ENCODE data around the gene SGO2. TPM values are rescaled to one million over a fixed set of nuclear protein-coding genes. Genes with fewer than 3 reads are reported as not detected.

The SGO2 gene
- total and polyA plus RNA-seq, 4 experiments from 2014 or later: 1.7 to 4.8 (median 3.4) TPM

DNA sequence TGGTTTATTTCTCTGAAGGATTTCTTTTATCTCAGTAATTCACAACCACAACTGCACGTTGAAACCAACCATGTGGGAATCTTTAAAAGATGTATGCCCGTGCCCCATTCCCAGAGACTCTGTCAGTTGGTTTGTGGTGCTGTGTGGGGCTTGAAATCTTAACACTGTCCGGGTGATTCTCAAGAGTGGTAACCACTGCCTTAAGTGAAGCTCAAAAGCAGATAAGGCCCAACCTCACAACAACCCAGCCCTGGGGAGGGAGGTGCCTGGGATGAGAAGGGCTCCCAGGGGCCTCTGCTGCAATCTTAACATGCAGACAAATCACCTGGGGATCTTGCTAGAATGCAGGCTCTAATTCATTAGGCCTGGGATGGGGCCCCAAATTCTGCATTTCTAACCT, 73.2 kb downstream of the SGO2 start:
- no peak overlapping the region for H3K27ac Mint-ChIP-seq
- ChIA-PET POLR2A (ENCODE audit: partially characterized antibody) (no interaction called here), CTCF (ENCODE audit: partially characterized antibody) (no interaction called here)
- no peaks in the 10 kb centered on the region for H3K9me3 ChIP-seq (ENCODE audit: control insufficient read depth in 1 of 2, low read length in 2 of 2)
- H3K9me3 Mint-ChIP-seq: peaks cover 0 to 9% (median 0%) of the 10 kb centered on the region in 8 donors
- H3K27ac ChIP-seq (ENCODE audit: low read depth, low read length): no peak overlapping the region
- H3K36me3 Mint-ChIP-seq: no peaks in the 10 kb centered on the region
- H3K4me1 ChIP-seq (ENCODE audit: insufficient read depth, low read length): no peaks in the 10 kb centered on the region
- H3K27me3 ChIP-seq (ENCODE audit: insufficient read depth, low read length): no peaks in the 10 kb centered on the region
- H3K27me3 Mint-ChIP-seq: peaks cover 10 to 21% of the 10 kb centered on the region in 2 donors
- no peaks in the 10 kb centered on the region for H3K36me3 ChIP-seq (ENCODE audit: insufficient read depth, low read length)
- H3K4me3 ChIP-seq (ENCODE audit: low read length in 2 of 2): no peak overlapping the region
- DNase-seq: no peak
- no peak overlapping the region for H3K4me3 Mint-ChIP-seq
- H3K4me1 Mint-ChIP-seq: peaks cover 0 to 2% (median 0%) of the 10 kb centered on the region in 4 donors
- intact Hi-C loops (cut with micrococcal nuclease): no loop called here

DNA sequence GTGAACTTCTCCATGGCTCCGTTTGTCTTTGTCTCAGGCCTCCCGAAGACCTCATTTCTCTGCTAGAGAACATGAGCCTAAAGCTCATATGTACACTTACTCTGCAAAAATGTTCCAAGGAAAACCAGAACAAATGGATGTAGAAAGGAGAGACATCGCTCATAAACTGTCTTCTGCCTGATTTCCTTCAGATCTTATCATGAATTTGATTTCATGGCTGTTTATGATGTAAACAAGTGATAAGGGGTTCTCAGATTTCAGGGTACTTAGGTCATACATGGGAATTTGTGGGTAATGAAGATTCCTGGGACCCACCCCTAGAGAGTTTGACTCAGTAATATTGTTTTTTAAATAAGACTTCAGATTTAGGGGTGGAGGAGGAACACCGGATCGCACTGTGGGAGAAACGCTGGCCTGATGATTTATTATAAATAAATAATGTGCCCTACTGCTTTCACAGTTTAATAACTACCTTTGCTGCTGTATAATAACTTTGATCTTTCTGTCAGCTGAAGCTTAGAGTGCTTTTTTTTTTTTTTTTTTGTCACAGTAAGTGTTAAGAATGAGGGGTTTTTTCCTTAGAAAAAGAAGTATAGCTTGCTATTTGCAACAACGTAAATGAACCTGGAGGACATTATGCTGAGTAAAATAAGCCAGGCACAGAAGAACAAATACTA, 74.7 kb downstream of the SGO2 start:
- no peaks in the 10 kb centered on the region for H3K27me3 ChIP-seq (ENCODE audit: insufficient read depth, low read length)
- intact Hi-C loops (cut with micrococcal nuclease): no loop called here
- CTCF ChIA-PET (ENCODE audit: partially characterized antibody): no interaction called here
- no peak overlapping the region for H3K4me3 ChIP-seq (ENCODE audit: low read length in 2 of 2)
- no peak overlapping the region for H3K27ac ChIP-seq (ENCODE audit: low read depth, low read length)
- POLR2A ChIA-PET (ENCODE audit: partially characterized antibody): no interaction called here
- DNase-seq: no peak
- peaks cover 0 to 2% (median 0%) of the 10 kb centered on the region in 4 donors for H3K4me1 Mint-ChIP-seq
- no peaks in the 10 kb centered on the region for H3K36me3 ChIP-seq (ENCODE audit: insufficient read depth, low read length)
- no peak overlapping the region for H3K4me3 Mint-ChIP-seq
- H3K9me3 ChIP-seq (ENCODE audit: control insufficient read depth in 1 of 2, low read length in 2 of 2): no peaks in the 10 kb centered on the region
- no peak overlapping the region for H3K27ac Mint-ChIP-seq
- no peaks in the 10 kb centered on the region for H3K36me3 Mint-ChIP-seq
- no peaks in the 10 kb centered on the region for H3K4me1 ChIP-seq (ENCODE audit: insufficient read depth, low read length)
- peaks cover 0 to 9% (median 0%) of the 10 kb centered on the region in 8 donors for H3K9me3 Mint-ChIP-seq
- H3K27me3 Mint-ChIP-seq: peaks cover 9 to 20% of the 10 kb centered on the region in 2 donors

DNA sequence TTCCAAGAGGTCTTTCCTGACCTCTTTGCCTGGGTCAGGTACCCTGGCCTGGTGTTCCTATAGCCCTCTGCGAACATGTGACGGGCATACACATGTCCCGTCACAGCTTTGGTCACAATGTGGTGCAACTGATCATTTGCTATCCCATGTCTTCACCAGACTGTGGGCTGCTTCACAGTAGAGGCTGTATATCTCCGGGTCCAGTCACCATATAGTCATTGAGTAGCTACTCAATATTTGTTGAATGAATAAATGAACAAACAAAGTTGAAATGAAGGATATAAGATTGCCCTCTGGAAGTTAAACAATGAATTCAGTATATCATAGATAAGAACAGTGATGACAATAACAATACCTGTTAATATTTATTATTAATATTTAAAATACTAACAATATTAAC, 76.6 kb downstream of the SGO2 start:
- H3K27me3 ChIP-seq (ENCODE audit: insufficient read depth, low read length): no peaks in the 10 kb centered on the region
- Mint-ChIP-seq H3K27me3 (peaks cover 10 to 12% of the 10 kb centered on the region in 2 donors), H3K4me1 (peaks cover 0 to 2% (median 0%) of the 10 kb centered on the region in 4 donors), H3K9me3 (peaks cover 0 to 6% (median 3%) of the 10 kb centered on the region in 8 donors), H3K4me3 (no peak overlapping the region), H3K36me3 (no peaks in the 10 kb centered on the region), H3K27ac (no peak overlapping the region)
- no peak overlapping the region for H3K27ac ChIP-seq (ENCODE audit: low read depth, low read length)
- H3K4me1 ChIP-seq (ENCODE audit: insufficient read depth, low read length): no peaks in the 10 kb centered on the region
- no peak for DNase-seq
- CTCF ChIA-PET (ENCODE audit: partially characterized antibody): no interaction called here
- H3K36me3 ChIP-seq (ENCODE audit: insufficient read depth, low read length): no peaks in the 10 kb centered on the region
- intact Hi-C loops (cut with micrococcal nuclease): no loop called here
- no peaks in the 10 kb centered on the region for H3K9me3 ChIP-seq (ENCODE audit: control insufficient read depth in 1 of 2, low read length in 2 of 2)
- no peak overlapping the region for H3K4me3 ChIP-seq (ENCODE audit: low read length in 2 of 2)
- POLR2A ChIA-PET (ENCODE audit: partially characterized antibody): no interaction called here

DNA sequence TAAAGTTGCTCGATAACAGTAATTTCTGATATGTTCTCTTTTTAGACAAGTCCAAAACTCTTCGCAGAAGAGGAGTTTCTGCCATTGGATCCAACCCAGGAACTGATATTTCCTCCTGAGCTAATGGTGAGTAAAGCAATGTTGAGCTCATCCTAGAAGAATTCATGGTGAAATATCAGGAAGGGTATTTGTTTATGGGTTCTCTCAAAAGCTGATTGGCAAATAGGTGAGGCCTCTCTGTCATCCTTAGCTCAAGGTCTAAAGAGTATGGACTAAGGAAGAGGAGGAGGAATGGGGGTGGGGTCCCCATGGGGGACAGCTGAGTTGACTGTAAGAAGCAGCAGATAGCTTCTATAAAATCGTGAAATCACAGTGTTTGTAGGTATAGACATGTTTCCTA, 78.0 kb downstream of the SGO2 start:
- Mint-ChIP-seq H3K4me1 (peaks cover 0 to 2% (median 0%) of the 10 kb centered on the region in 4 donors), H3K27me3 (peaks cover 9 to 12% of the 10 kb centered on the region in 2 donors), H3K4me3 (no peak overlapping the region), H3K27ac (no peak overlapping the region), H3K9me3 (peaks cover 0 to 8% (median 4%) of the 10 kb centered on the region in 8 donors), H3K36me3 (no peaks in the 10 kb centered on the region)
- ChIA-PET CTCF (ENCODE audit: partially characterized antibody) (no interaction called here), POLR2A (ENCODE audit: partially characterized antibody) (no interaction called here)
- Histone ChIP-seq H3K9me3 (ENCODE audit: control insufficient read depth in 1 of 2, low read length in 2 of 2) (no peaks in the 10 kb centered on the region), H3K4me1 (ENCODE audit: insufficient read depth, low read length) (no peaks in the 10 kb centered on the region), H3K27ac (ENCODE audit: low read depth, low read length) (no peak overlapping the region), H3K27me3 (ENCODE audit: insufficient read depth, low read length) (no peaks in the 10 kb centered on the region), H3K36me3 (ENCODE audit: insufficient read depth, low read length) (no peaks in the 10 kb centered on the region), H3K4me3 (ENCODE audit: low read length in 2 of 2) (no peak overlapping the region)
- DNase-seq: no peak
- intact Hi-C loops (cut with micrococcal nuclease): no loop called here

DNA sequence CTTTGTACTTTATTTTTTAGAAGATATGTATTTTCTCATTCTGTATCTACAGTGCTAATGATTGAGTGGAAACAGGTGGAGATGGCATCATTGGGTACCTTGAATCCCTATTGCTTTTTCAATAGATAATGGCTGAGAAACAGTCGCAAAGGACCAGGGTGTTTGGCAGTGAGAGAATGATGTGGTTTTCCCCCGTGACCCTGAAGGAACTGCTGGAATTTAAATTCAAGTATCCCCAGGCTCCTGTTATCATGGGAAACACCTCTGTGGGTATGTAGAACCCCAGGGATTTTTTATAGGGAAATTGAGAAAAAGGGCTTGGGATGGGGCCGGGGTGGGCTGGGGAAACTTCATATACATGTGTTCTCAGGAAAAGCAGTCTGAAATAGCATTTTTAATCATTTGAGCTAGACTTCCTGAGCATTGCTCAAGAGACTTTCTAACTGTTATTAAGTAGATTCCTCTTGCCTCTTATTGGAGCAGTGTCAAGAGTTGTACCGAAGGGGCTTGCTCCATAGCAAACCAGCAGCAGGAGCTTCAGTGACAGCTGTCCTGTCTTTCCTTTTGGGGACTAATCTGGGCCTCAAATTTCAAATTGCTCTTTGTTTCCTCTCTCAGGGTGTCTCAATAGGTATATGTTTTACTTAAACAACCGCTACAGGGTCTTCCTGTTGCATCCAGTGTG, 78.7 kb downstream of the SGO2 start:
- no peaks in the 10 kb centered on the region for H3K27me3 ChIP-seq (ENCODE audit: insufficient read depth, low read length)
- POLR2A ChIA-PET (ENCODE audit: partially characterized antibody): no interaction called here
- Mint-ChIP-seq H3K27ac (no peak overlapping the region), H3K4me3 (no peak overlapping the region), H3K4me1 (peaks cover 0 to 2% (median 0%) of the 10 kb centered on the region in 4 donors), H3K9me3 (peaks cover 0 to 8% (median 4%) of the 10 kb centered on the region in 8 donors), H3K36me3 (no peaks in the 10 kb centered on the region), H3K27me3 (peaks cover 9 to 12% of the 10 kb centered on the region in 2 donors)
- H3K4me1 ChIP-seq (ENCODE audit: insufficient read depth, low read length): no peaks in the 10 kb centered on the region
- H3K4me3 ChIP-seq (ENCODE audit: low read length in 2 of 2): no peak overlapping the region
- no peak for DNase-seq
- CTCF ChIA-PET (ENCODE audit: partially characterized antibody): no interaction called here
- intact Hi-C loops (cut with micrococcal nuclease): no loop called here
- H3K36me3 ChIP-seq (ENCODE audit: insufficient read depth, low read length): no peaks in the 10 kb centered on the region
- H3K27ac ChIP-seq (ENCODE audit: low read depth, low read length): no peak overlapping the region
- H3K9me3 ChIP-seq (ENCODE audit: control insufficient read depth in 1 of 2, low read length in 2 of 2): no peaks in the 10 kb centered on the region

DNA sequence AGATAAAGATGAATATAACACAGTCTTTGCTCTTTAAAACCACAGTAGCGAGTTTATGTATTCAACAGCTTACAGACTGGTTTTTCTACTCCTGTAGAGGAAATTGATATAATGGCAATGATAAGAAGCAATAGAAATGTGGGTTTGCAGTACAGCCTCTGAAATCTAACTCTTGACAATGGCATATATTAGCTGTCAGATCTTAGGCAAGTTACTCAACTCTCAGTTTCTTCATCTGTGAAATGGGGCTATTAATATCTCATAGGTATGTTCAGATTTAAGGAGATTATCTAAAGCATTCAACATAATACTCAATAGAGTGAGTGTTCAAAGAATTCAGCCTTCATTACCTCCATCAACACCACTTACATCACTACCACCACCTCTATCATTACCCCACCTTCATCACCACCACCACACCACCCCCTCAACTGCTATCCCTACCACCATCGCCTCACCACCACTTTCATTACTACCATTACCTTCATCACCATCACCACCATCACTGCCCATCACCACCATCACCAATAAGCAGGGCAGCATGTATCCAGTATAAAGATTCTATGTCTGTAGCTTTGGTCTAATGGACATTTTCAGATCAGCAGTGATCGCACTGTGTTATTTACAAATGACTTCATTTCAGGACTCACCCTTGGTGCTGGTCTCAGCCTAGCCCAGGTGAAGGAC, 82.5 kb downstream of the SGO2 start:
- CTCF ChIA-PET (ENCODE audit: partially characterized antibody): no interaction called here

DNA sequence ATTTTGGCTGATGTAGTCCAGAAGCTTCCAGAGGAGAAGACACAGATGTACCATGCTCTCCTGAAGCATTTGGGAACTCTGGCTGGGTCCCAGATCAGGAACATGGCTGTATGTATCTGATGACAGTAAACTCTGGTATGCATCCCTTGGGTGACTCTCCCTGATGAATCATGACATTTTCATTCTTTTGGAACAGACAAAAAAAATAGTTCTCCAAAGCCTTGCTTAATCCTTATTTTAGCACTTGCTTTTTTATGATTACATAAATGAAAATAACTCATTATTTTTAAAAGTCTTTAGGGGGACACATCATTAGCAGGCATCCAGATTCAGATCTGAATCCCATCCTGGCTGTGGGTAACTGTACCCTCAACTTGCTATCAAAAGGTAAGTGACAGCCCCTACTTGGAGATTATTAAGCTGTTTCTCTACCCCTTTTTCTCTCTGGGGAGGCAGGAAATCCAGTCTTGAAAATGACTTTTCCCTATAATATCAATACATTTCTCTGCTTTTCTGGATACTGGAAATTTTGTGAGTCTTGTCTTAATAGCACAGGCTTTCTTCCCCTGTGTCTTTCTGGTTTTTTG, 83.1 kb downstream of the SGO2 start:
- Histone ChIP-seq H3K27ac (ENCODE audit: low read depth, low read length) (no peak overlapping the region), H3K4me1 (ENCODE audit: insufficient read depth, low read length) (no peaks in the 10 kb centered on the region), H3K36me3 (ENCODE audit: insufficient read depth, low read length) (no peaks in the 10 kb centered on the region), H3K9me3 (ENCODE audit: control insufficient read depth in 1 of 2, low read length in 2 of 2) (no peaks in the 10 kb centered on the region), H3K4me3 (ENCODE audit: low read length in 2 of 2) (no peak overlapping the region), H3K27me3 (ENCODE audit: insufficient read depth, low read length) (no peaks in the 10 kb centered on the region)
- H3K27ac Mint-ChIP-seq: no peak overlapping the region
- H3K4me1 Mint-ChIP-seq: no peaks in the 10 kb centered on the region
- no peak for DNase-seq
- ChIA-PET CTCF (ENCODE audit: partially characterized antibody) (no interaction called here), POLR2A (ENCODE audit: partially characterized antibody) (no interaction called here)
- peaks cover 0 to 8% (median 4%) of the 10 kb centered on the region in 8 donors for H3K9me3 Mint-ChIP-seq
- no peak overlapping the region for H3K4me3 Mint-ChIP-seq
- H3K36me3 Mint-ChIP-seq: no peaks in the 10 kb centered on the region
- peaks cover 7 to 12% of the 10 kb centered on the region in 2 donors for H3K27me3 Mint-ChIP-seq
- intact Hi-C loops (cut with micrococcal nuclease): no loop called here

More for the DNA sequence above, 82.5 kb downstream of the SGO2 start:
- peaks cover 0 to 8% (median 4%) of the 10 kb centered on the region in 8 donors for H3K9me3 Mint-ChIP-seq
- H3K27ac Mint-ChIP-seq: no peak overlapping the region
- no peaks in the 10 kb centered on the region for H3K27me3 ChIP-seq (ENCODE audit: insufficient read depth, low read length)
- no peaks in the 10 kb centered on the region for H3K36me3 ChIP-seq (ENCODE audit: insufficient read depth, low read length)
- H3K27me3 Mint-ChIP-seq: peaks cover 7 to 12% of the 10 kb centered on the region in 2 donors
- intact Hi-C loops (cut with micrococcal nuclease): no loop called here
- no peaks in the 10 kb centered on the region for H3K36me3 Mint-ChIP-seq
- H3K4me3 ChIP-seq (ENCODE audit: low read length in 2 of 2): no peak overlapping the region
- POLR2A ChIA-PET (ENCODE audit: partially characterized antibody): no interaction called here
- no peaks in the 10 kb centered on the region for H3K4me1 ChIP-seq (ENCODE audit: insufficient read depth, low read length)
- no peak for DNase-seq
- H3K9me3 ChIP-seq (ENCODE audit: control insufficient read depth in 1 of 2, low read length in 2 of 2): no peaks in the 10 kb centered on the region
- no peak overlapping the region for H3K4me3 Mint-ChIP-seq
- H3K27ac ChIP-seq (ENCODE audit: low read depth, low read length): no peak overlapping the region
- peaks cover 0 to 2% (median 0%) of the 10 kb centered on the region in 4 donors for H3K4me1 Mint-ChIP-seq

All from CD4-positive, alpha-beta memory T cell (primary cell).